Measurements from ENCODE around the gene RAX2.

GRCh38 chr19:3771906-3772455 is at the start of gene RAX2:
- TF ChIP-seq POLR2A (IDR thresholded peaks at IDR 0.05; ENCODE audit: low read depth, low read length) (no peak), POLR2AphosphoS5 (IDR thresholded peaks at IDR 0.05; ENCODE audit: low read depth, low read length) (no peak), TAF1 (IDR thresholded peaks at IDR 0.05; ENCODE audit: borderline replicate concordance, low read depth, low read length) (no peak)
